ENCODE measurements around the gene CDH4.

The CDH4 gene

GRCh38 chr20:61691978-61692377 lies 439.9 kb downstream of the CDH4 start:
- FAIRE-seq = no peak
- DNase-seq (ENCODE audit: insufficient read length, low spot score) = no peak

GRCh38 chr20:61692479-61692878 lies 440.4 kb downstream of the CDH4 start:
- no peak for DNase-seq (ENCODE audit: insufficient read length, low spot score)
- no peak for FAIRE-seq

- FAIRE-seq (no peak), DNase-seq (ENCODE audit: insufficient read length, low spot score) (no peak)
These were observed 441.1 kb downstream of the CDH4 start for GRCh38 chr20:61693055-61693600.

GRCh38 chr20:61694682-61695081 lies 442.6 kb downstream of the CDH4 start:
- FAIRE-seq (no peak), DNase-seq (ENCODE audit: insufficient read length, low spot score) (no peak)

GRCh38 chr20:61695741-61696140 lies 443.7 kb downstream of the CDH4 start:
- no peak for DNase-seq (ENCODE audit: insufficient read length, low spot score)
- no peak for FAIRE-seq

- no peak for DNase-seq (ENCODE audit: insufficient read length, low spot score)
- FAIRE-seq = no peak
These were observed 444.2 kb downstream of the CDH4 start for GRCh38 chr20:61696181-61696735.

GRCh38 chr20:61697666-61698597 lies 445.9 kb downstream of the CDH4 start:
- FAIRE-seq (no peak), DNase-seq (ENCODE audit: insufficient read length, low spot score) (no peak)

- no peak for DNase-seq (ENCODE audit: insufficient read length, low spot score)
- no peak for FAIRE-seq
These were observed 446.8 kb downstream of the CDH4 start for GRCh38 chr20:61698598-61699494.

GRCh38 chr20:61699495-61700374 lies 447.7 kb downstream of the CDH4 start:
- DNase-seq (ENCODE audit: insufficient read length, low spot score) (no peak), FAIRE-seq (no peak)

- DNase-seq (ENCODE audit: insufficient read length, low spot score) = no peak
- FAIRE-seq = no peak
These were observed 448.6 kb downstream of the CDH4 start for GRCh38 chr20:61700595-61701140.

GRCh38 chr20:61701401-61701800 lies 449.3 kb downstream of the CDH4 start:
- no peak for FAIRE-seq
- DNase-seq (ENCODE audit: insufficient read length, low spot score) = no peak

- FAIRE-seq (no peak), DNase-seq (ENCODE audit: insufficient read length, low spot score) (no peak)
These were observed 449.7 kb downstream of the CDH4 start for GRCh38 chr20:61701802-61702201.

- FAIRE-seq (no peak), DNase-seq (ENCODE audit: insufficient read length, low spot score) (no peak)
These were observed 450.2 kb downstream of the CDH4 start for GRCh38 chr20:61702246-61702645.

GRCh38 chr20:61704661-61705060 lies 452.6 kb downstream of the CDH4 start:
- DNase-seq (ENCODE audit: insufficient read length, low spot score) (no peak), FAIRE-seq (no peak)

- DNase-seq (ENCODE audit: insufficient read length, low spot score) (no peak), FAIRE-seq (no peak)
These were observed 453.6 kb downstream of the CDH4 start for GRCh38 chr20:61705386-61706258.

- no peak for DNase-seq (ENCODE audit: insufficient read length, low spot score)
- no peak for FAIRE-seq
These were observed 454.3 kb downstream of the CDH4 start for GRCh38 chr20:61706259-61706961.

GRCh38 chr20:61708891-61709290 lies 456.8 kb downstream of the CDH4 start:
- no peak for FAIRE-seq

GRCh38 chr20:61710108-61710507 lies 458.0 kb downstream of the CDH4 start:
- FAIRE-seq = no peak
- no peak for DNase-seq (ENCODE audit: insufficient read length, low spot score)

More at GRCh38 chr20:61708891-61709290, 456.8 kb downstream of the CDH4 start:
- no peak for DNase-seq (ENCODE audit: insufficient read length, low spot score)

All from GM19239 (cell line).